Neural progenitor cell (in vitro differentiated cells): ENCODE results near the gene TMEM185B. TPM values are rescaled to one million over a fixed set of nuclear protein-coding genes. Genes with fewer than 3 reads are reported as not detected.
A peak's percentile ranks its signal among the peaks of the same experiment; 100 is the strongest.

Experiments
- DNase-seq: peaks from one replicate; pipeline ENCODE4 v3.0.0-alpha.2; 2016; ENCODE audit warnings: low spot score
- H2AFZ ChIP-seq: fragments of 200-600 bp; sonication (generic); replicated peaks from 2 replicates; pipeline ENCODE4 v1.6.1; 2016; ENCODE audit warnings: antibody characterized with exemption
- H3F3A ChIP-seq: fragments of 200-600 bp; sonication (generic); 2 replicates; pipeline ENCODE4 v1.6.1; 2016; ENCODE audit warnings: antibody characterized with exemption, low read depth
- H3K27ac ChIP-seq: fragments of 200-600 bp; sonication (generic); 2 replicates; pipeline ENCODE4 v1.5.1; 2016; ENCODE audit warnings: mild to moderate bottlenecking
- H3K27me3 ChIP-seq: fragments of 200-600 bp; sonication (generic); 2 replicates; pipeline ENCODE4 v1.6.1; 2016; ENCODE audit warnings: mild to moderate bottlenecking, moderate library complexity
- H3K36me3 ChIP-seq: fragments of 200-600 bp; sonication (generic); 2 replicates; pipeline ENCODE4 v1.5.1; 2016
- H3K4me1 ChIP-seq: fragments of 200-600 bp; sonication (generic); 2 replicates; pipeline ENCODE4 v1.6.1; 2016; ENCODE audit warnings: mixed run types
- H3K4me2 ChIP-seq: fragments of 200-600 bp; sonication (generic); 2 replicates; pipeline ENCODE4 v1.6.1; 2016
- H3K4me3 ChIP-seq: fragments of 200-600 bp; sonication (generic); 2 replicates; pipeline ENCODE4 v1.5.1; 2016
- H3K79me2 ChIP-seq: fragments of 200-600 bp; sonication (generic); 2 replicates; pipeline ENCODE4 v1.6.1; 2016; ENCODE audit warnings: low read depth
- H3K9ac ChIP-seq: fragments of 200-600 bp; sonication (generic); 2 replicates; pipeline ENCODE4 v1.6.1; 2016
- H3K9me3 ChIP-seq: fragments of 200-600 bp; sonication (generic); 2 replicates; pipeline ENCODE4 v1.5.1; 2016; ENCODE audit warnings: low read depth
- H4K20me1 ChIP-seq: fragments of 200-600 bp; sonication (generic); 2 replicates; pipeline ENCODE4 v1.6.1; 2016; ENCODE audit warnings: low read depth
- H3K27ac Mint-ChIP-seq: 3 replicates; pipeline ENCODE4 v1.8.0; 2021; ENCODE audit warnings: mixed read lengths
- H3K27me3 Mint-ChIP-seq: 2 replicates; pipeline ENCODE4 v1.8.0; 2022; ENCODE audit warnings: low read depth, mild to moderate bottlenecking, inconsistent platforms, moderate library complexity, mixed read lengths; ENCODE audit not compliant: insufficient read depth
- H3K36me3 Mint-ChIP-seq: 3 replicates; pipeline ENCODE4 v1.8.0; 2021; ENCODE audit warnings: mixed read lengths
- H3K4me1 Mint-ChIP-seq: 3 replicates; pipeline ENCODE4 v1.8.0; 2021; ENCODE audit warnings: mixed read lengths
- H3K4me3 Mint-ChIP-seq: 3 replicates; pipeline ENCODE4 v1.8.0; 2021; ENCODE audit warnings: mild to moderate bottlenecking, moderate library complexity, mixed read lengths
- H3K9me3 Mint-ChIP-seq: 3 replicates; pipeline ENCODE4 v1.8.0; 2020; ENCODE audit warnings: mixed read lengths
- CTCF ChIP-seq: fragments of 200-600 bp; sonication (generic); IDR thresholded peaks from 2 replicates; pipeline ENCODE4 v1.5.1; 2017; ENCODE audit warnings: antibody characterized with exemption, mild to moderate bottlenecking
- EZH2 ChIP-seq: fragments of 200-600 bp; sonication (generic); IDR thresholded peaks from 2 replicates; pipeline ENCODE4 v1.6.1; 2017; ENCODE audit warnings: antibody characterized with exemption, mild to moderate bottlenecking, moderate library complexity
- EZH2phosphoT487 ChIP-seq: fragments of 200-600 bp; sonication (generic); IDR thresholded peaks from 2 replicates; pipeline ENCODE4 v1.6.1; 2017; ENCODE audit warnings: antibody characterized with exemption
- total RNA-seq: library from RNA; depleted of rRNA; stranded (reverse); fragments of >200 nt; gene quantifications from 2 replicates; pipeline ENCODE4 v1.2.3, GENCODE V29; 2015; ENCODE audit warnings: low replicate concordance

Gene TMEM185B
- total RNA-seq, 1 donor from 2014 or later = 11.1 TPM

DNA sequence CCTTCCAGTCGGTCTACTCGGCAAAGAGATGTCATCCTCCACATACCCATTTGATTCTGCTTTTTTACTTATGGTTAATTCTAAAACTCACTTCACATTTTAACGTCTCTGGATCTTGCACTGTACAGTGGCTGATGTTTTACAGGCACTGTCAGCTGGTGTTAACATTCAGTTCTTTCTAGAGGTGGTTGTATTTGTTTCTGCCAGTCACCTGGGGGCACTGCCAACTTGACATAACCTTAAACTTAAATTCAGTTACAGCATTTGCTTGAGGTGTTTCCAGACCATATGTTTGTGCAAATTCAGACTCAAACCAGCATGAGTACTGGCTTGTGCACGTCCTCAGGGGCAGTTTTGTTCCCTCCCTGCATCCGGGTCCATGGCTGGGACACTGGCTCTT lies 5.3 kb upstream of the TMEM185B start:
- H4K20me1 ChIP-seq = no peaks in the 10 kb centered on the region
- DNase-seq = no peak
- H3K36me3 ChIP-seq = no peaks in the 10 kb centered on the region
- H3K4me2 ChIP-seq = no peak overlapping the region
- Mint-ChIP-seq H3K27ac (no peak overlapping the region), H3K4me1 (peaks cover 8% of the 10 kb centered on the region), H3K4me3 (no peak overlapping the region), H3K27me3 (peaks cover 17% of the 10 kb centered on the region), H3K9me3 (no peaks in the 10 kb centered on the region), H3K36me3 (no peaks in the 10 kb centered on the region)
- H3K79me2 ChIP-seq = no peaks in the 10 kb centered on the region
- no peak for TF ChIP-seq EZH2
- no peak for TF ChIP-seq EZH2phosphoT487
- TF ChIP-seq CTCF = no peak
- H3K27ac ChIP-seq = no peak overlapping the region
- peaks cover 13% of the 10 kb centered on the region for H3K27me3 ChIP-seq
- no peak overlapping the region for H2AFZ ChIP-seq
- no peak overlapping the region for H3K4me3 ChIP-seq
- H3K9me3 ChIP-seq = no peaks in the 10 kb centered on the region
- H3K4me1 ChIP-seq = peaks cover 3% of the 10 kb centered on the region
- no peaks in the 10 kb centered on the region for H3F3A ChIP-seq
- H3K9ac ChIP-seq = no peak overlapping the region

DNA sequence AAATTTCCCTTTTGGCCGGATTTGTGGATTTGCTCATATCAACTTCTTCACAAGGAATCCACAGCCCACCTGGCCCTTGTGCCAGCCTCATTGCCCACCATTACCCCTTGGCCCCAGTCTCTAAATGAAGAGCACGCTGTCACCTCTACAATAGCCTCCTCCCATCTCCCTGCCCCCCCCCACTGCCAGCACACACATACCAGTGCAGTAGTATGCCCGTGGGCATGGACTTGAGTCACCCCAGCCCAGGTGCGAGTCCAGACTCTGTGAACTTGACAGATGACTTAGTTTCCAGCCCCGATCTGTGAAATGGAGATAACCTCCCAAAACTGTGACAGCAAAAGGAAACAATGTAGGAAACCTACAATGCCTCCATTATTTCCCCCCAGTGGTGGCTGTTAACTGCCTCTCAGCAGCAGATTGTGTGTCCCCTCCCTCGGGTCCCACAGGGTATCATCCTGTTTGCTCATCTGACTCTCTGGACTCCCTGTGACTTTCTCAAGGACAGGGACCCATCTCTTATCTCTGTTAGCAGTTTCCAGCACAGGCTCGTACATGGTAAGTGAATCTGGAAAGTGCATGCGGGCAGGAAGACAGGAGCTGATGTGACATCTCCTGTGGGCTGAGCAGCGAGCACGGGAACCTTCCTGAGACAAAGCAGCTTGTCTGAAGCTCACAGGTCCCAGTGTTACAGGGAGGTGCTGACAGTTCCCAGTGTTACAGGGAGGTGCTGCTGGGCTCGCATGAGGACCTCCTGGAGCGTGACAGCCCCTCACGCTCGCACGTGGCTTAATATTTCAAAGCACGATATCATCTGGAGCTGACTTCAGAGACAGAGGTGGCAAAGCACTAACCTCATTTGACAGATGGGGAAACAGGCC lies 4.2 kb upstream of the TMEM185B start:
- Histone ChIP-seq H3K4me2 (no peak overlapping the region), H3F3A (no peaks in the 10 kb centered on the region), H3K27me3 (peaks cover 13% of the 10 kb centered on the region), H4K20me1 (no peaks in the 10 kb centered on the region), H3K79me2 (peaks cover 4% of the 10 kb centered on the region), H3K4me3 (no peak overlapping the region), H3K4me1 (peaks cover under 1% of the 10 kb centered on the region), H2AFZ (no peak overlapping the region), H3K27ac (no peak overlapping the region), H3K36me3 (no peaks in the 10 kb centered on the region), H3K9ac (no peak overlapping the region), H3K9me3 (no peaks in the 10 kb centered on the region)
- H3K27ac Mint-ChIP-seq = no peak overlapping the region
- H3K4me1 Mint-ChIP-seq = peaks cover 9% of the 10 kb centered on the region
- DNase-seq = no peak
- H3K9me3 Mint-ChIP-seq = peaks cover under 1% of the 10 kb centered on the region
- H3K36me3 Mint-ChIP-seq = peaks cover under 1% of the 10 kb centered on the region
- H3K27me3 Mint-ChIP-seq = peaks cover 18% of the 10 kb centered on the region
- no peak overlapping the region for H3K4me3 Mint-ChIP-seq
- TF ChIP-seq CTCF (no peak), EZH2 (no peak), EZH2phosphoT487 (no peak)

GRCh38 chr2:120226316-120226715 lies 3.1 kb upstream of the TMEM185B start:
- Histone ChIP-seq H3K9me3 (no peaks in the 10 kb centered on the region), H3K36me3 (no peaks in the 10 kb centered on the region), H3K27me3 (peaks cover 13% of the 10 kb centered on the region), H3K27ac (no peak overlapping the region), H3K4me1 (peaks cover 2% of the 10 kb centered on the region), H3F3A (no peaks in the 10 kb centered on the region), H3K4me2 (no peak overlapping the region), H3K79me2 (peaks cover 14% of the 10 kb centered on the region), H2AFZ (no peak overlapping the region), H4K20me1 (no peaks in the 10 kb centered on the region), H3K4me3 (no peak overlapping the region), H3K9ac (no peak overlapping the region)
- H3K9me3 Mint-ChIP-seq = peaks cover 10% of the 10 kb centered on the region
- no peak overlapping the region for H3K4me3 Mint-ChIP-seq
- peaks cover 19% of the 10 kb centered on the region for H3K27me3 Mint-ChIP-seq
- H3K4me1 Mint-ChIP-seq = peaks cover 18% of the 10 kb centered on the region
- peaks cover 10% of the 10 kb centered on the region for H3K36me3 Mint-ChIP-seq
- TF ChIP-seq EZH2phosphoT487 (no peak), EZH2 (no peak)
- DNase-seq = no peak
- no peak overlapping the region for H3K27ac Mint-ChIP-seq

- Mint-ChIP-seq H3K27ac (no peak overlapping the region), H3K4me1 (peaks cover 21% of the 10 kb centered on the region), H3K36me3 (peaks cover 17% of the 10 kb centered on the region), H3K27me3 (peaks cover 19% of the 10 kb centered on the region), H3K4me3 (peak overlapping the region; percentile 52), H3K9me3 (peaks cover 12% of the 10 kb centered on the region)
- Histone ChIP-seq H3K27ac (no peak overlapping the region), H3K79me2 (peaks cover 18% of the 10 kb centered on the region), H4K20me1 (no peaks in the 10 kb centered on the region), H3K9me3 (no peaks in the 10 kb centered on the region), H3K4me3 (no peak overlapping the region), H3K4me2 (no peak overlapping the region), H3K27me3 (peaks cover 13% of the 10 kb centered on the region), H3F3A (no peaks in the 10 kb centered on the region), H3K36me3 (no peaks in the 10 kb centered on the region), H2AFZ (no peak overlapping the region), H3K9ac (no peak overlapping the region), H3K4me1 (peaks cover 6% of the 10 kb centered on the region)
- TF ChIP-seq CTCF = no peak
- no peak for TF ChIP-seq EZH2phosphoT487
- no peak for TF ChIP-seq EZH2
- no peak for DNase-seq
These were observed 2.4 kb upstream of the TMEM185B start for GRCh38 chr2:120225549-120226065.
